H1 (cell line): Measurements from ENCODE around the gene SNX13. TPM values are rescaled to one million over a fixed set of nuclear protein-coding genes. Genes with fewer than 3 reads are reported as not detected.

Experiments
- CTCF ChIA-PET: fragments of 300-600 bp; sonication (Branson Sonifier 250); formaldehyde crosslinking; loops from one replicate; lab custom pipeline; 2021; ENCODE audit not compliant: partially characterized antibody; lab: Charles Lee
- POLR2A ChIA-PET: fragments of 300-600 bp; sonication (Branson Sonifier 250); formaldehyde crosslinking; loops from one replicate; lab custom pipeline; 2021; ENCODE audit warnings: inconsistent platforms; ENCODE audit not compliant: partially characterized antibody; lab: Charles Lee
- DNase-seq, 2 experiments: peaks; one replicate each; pipeline versions ENCODE4 v3.0.0 to v3.0.0-alpha.2; 2010 to 2022; ENCODE audit warnings: low spot score in 2 of 2, low read depth in 1 of 2, mixed read lengths in 1 of 2
- FAIRE-seq: peaks from 2 replicates; lab custom pipeline; 2011; peaks lifted over from hg19 to GRCh38; lab: Jason Lieb, UNC
- H2AFZ ChIP-seq: 2 replicates; pipeline ENCODE4 v1.8.1; 2012; ENCODE audit warnings: low read length, inconsistent platforms
- H2AK5ac ChIP-seq: 2 replicates; pipeline ENCODE4 v1.6.1; 2013; ENCODE audit warnings: low read depth, low read length
- H2BK120ac ChIP-seq: replicated peaks from 2 replicates; pipeline ENCODE3; 2013; ENCODE audit warnings: low read depth, low read length, inconsistent platforms
- H2BK12ac ChIP-seq: 2 replicates; pipeline ENCODE4 v1.6.1; 2013; ENCODE audit warnings: low read depth, low read length
- H2BK15ac ChIP-seq: 2 replicates; pipeline ENCODE4 v1.6.1; 2013; ENCODE audit warnings: low read length
- H2BK20ac ChIP-seq: 2 replicates; pipeline ENCODE4 v1.6.1; 2013; ENCODE audit warnings: low read length
- H2BK5ac ChIP-seq: 2 replicates; pipeline ENCODE4 v1.6.1; 2013; ENCODE audit warnings: low read depth, low read length
- H3K14ac ChIP-seq: 2 replicates; pipeline ENCODE4 v1.6.1; 2013; ENCODE audit warnings: inconsistent platforms; ENCODE audit not compliant: insufficient read length
- H3K18ac ChIP-seq: 2 replicates; pipeline ENCODE4 v1.6.1; 2013; ENCODE audit warnings: low read length; ENCODE audit errors: extremely low read depth
- H3K23ac ChIP-seq: 2 replicates; pipeline ENCODE4 v1.6.1; 2013; ENCODE audit warnings: inconsistent platforms; ENCODE audit not compliant: insufficient read length
- H3K23me2 ChIP-seq: 2 replicates; pipeline ENCODE4 v1.6.1; 2013; ENCODE audit warnings: low read depth, low read length
- H3K27ac ChIP-seq: 2 replicates; pipeline ENCODE4 v1.6.1; 2011; ENCODE audit warnings: low read depth, low read length, inconsistent platforms
- H3K27me3 ChIP-seq, 4 experiments: replicated peaks in 1 of 4; 1 replicate in 1 of 4; 2 replicates in 3 of 4; pipeline versions ENCODE4 v1.6.1 to v1.8.1; 2011 to 2013; ENCODE audit warnings: low read length in 3 of 4, mild to moderate bottlenecking in 3 of 4, inconsistent platforms in 2 of 4, mixed read lengths in 2 of 4, moderate library complexity in 1 of 4; ENCODE audit not compliant: control insufficient read depth in 3 of 4, insufficient read depth in 3 of 4; ENCODE audit errors: extremely low read depth in 1 of 4
- H3K36me3 ChIP-seq, 4 experiments: 2 replicates each; pipeline versions ENCODE4 v1.6.1 to v1.8.1; 2011 to 2013; ENCODE audit warnings: mild to moderate bottlenecking in 4 of 4, low read length in 3 of 4, moderate library complexity in 2 of 4, control low read depth in 1 of 4, inconsistent platforms in 1 of 4; ENCODE audit not compliant: insufficient read depth in 4 of 4, control insufficient read depth in 2 of 4
- H3K4ac ChIP-seq: replicated peaks from 2 replicates; pipeline ENCODE3; 2013; ENCODE audit warnings: low read length, low read depth, mixed read lengths, inconsistent platforms; ENCODE audit not compliant: insufficient read length
- H3K4me1 ChIP-seq, 4 experiments: replicated peaks in 1 of 4; 1 replicate in 1 of 4; 2 replicates in 3 of 4; pipeline versions ENCODE4 v1.6.1 to v1.8.1; 2011 to 2013; ENCODE audit warnings: low read length in 3 of 4, inconsistent platforms in 2 of 4, mixed read lengths in 1 of 4; ENCODE audit not compliant: insufficient read depth in 4 of 4, control insufficient read depth in 3 of 4
- H3K4me2 ChIP-seq, 2 experiments: 2 replicates each; pipeline versions ENCODE4 v1.6.1 to v1.8.1; 2011 to 2013; ENCODE audit warnings: low read depth in 2 of 2, low read length in 2 of 2, control low read depth in 1 of 2, inconsistent platforms in 1 of 2, mild to moderate bottlenecking in 1 of 2; ENCODE audit not compliant: insufficient read depth in 1 of 2
- H3K4me3 ChIP-seq, 4 experiments: fragments of 200-600, 300-600 bp in 1 of 4; sonication (generic), shearing (Covaris generic), sonication (Bioruptor Twin) in 1 of 4; 2 replicates each; pipeline versions ENCODE4 v1.5.1 to v1.8.1; 2011 to 2016; ENCODE audit warnings: low read length in 4 of 4, low read depth in 3 of 4, control low read depth in 2 of 4, inconsistent platforms in 2 of 4, mild to moderate bottlenecking in 2 of 4, mixed read lengths in 1 of 4, moderate library complexity in 1 of 4; ENCODE audit not compliant: insufficient read depth in 2 of 4; ENCODE audit errors: extremely low read depth in 1 of 4
- H3K56ac ChIP-seq: replicated peaks from 2 replicates; pipeline ENCODE3; 2013; ENCODE audit warnings: low read depth, mild to moderate bottlenecking, mixed read lengths, low read length, inconsistent platforms; ENCODE audit not compliant: insufficient read length
- H3K79me1 ChIP-seq: 2 replicates; pipeline ENCODE4 v1.6.1; 2013; ENCODE audit warnings: low read depth, low read length, control low read depth
- H3K79me2 ChIP-seq, 2 experiments: 2 replicates each; pipeline versions ENCODE4 v1.6.1 to v1.8.1; 2012 to 2013; ENCODE audit warnings: low read length in 2 of 2, mild to moderate bottlenecking in 2 of 2, inconsistent platforms in 1 of 2; ENCODE audit not compliant: insufficient read depth in 2 of 2, control insufficient read depth in 1 of 2
- H3K9ac ChIP-seq, 4 experiments: replicated peaks in 1 of 4; 1 replicate in 1 of 4; 2 replicates in 3 of 4; pipeline versions ENCODE4 v1.6.1 to v1.8.1; 2011 to 2013; ENCODE audit warnings: low read depth in 3 of 4, low read length in 3 of 4, control low read depth in 2 of 4, mild to moderate bottlenecking in 2 of 4, moderate library complexity in 2 of 4, inconsistent platforms in 1 of 4; ENCODE audit errors: extremely low read depth in 1 of 4
- H3K9me3 ChIP-seq, 2 experiments: 2 replicates each; pipeline versions ENCODE4 v1.6.1 to v1.8.1; 2012 to 2013; ENCODE audit warnings: mild to moderate bottlenecking in 2 of 2, moderate library complexity in 2 of 2, control low read depth in 1 of 2, inconsistent platforms in 1 of 2, low read depth in 1 of 2, low read length in 1 of 2, mixed read lengths in 1 of 2; ENCODE audit not compliant: insufficient read depth in 2 of 2
- H4K20me1 ChIP-seq, 2 experiments: replicated peaks in 1 of 2; 2 replicates each; pipeline versions ENCODE3 to v1.8.1; 2011 to 2013; ENCODE audit warnings: inconsistent platforms in 2 of 2, low read length in 2 of 2, mild to moderate bottlenecking in 1 of 2; ENCODE audit not compliant: insufficient read depth in 2 of 2, control insufficient read depth in 1 of 2
- H4K5ac ChIP-seq: 2 replicates; pipeline ENCODE4 v1.6.1; 2013; ENCODE audit warnings: low read length, low read depth, mixed read lengths, inconsistent platforms; ENCODE audit not compliant: insufficient read length
- H4K8ac ChIP-seq: 2 replicates; pipeline ENCODE4 v1.8.0; 2013; ENCODE audit warnings: mild to moderate bottlenecking, moderate library complexity, low read length, inconsistent platforms; ENCODE audit not compliant: insufficient read depth; ENCODE audit errors: extremely low read depth
- H4K91ac ChIP-seq: replicated peaks from 2 replicates; pipeline ENCODE3; 2013; ENCODE audit warnings: low read length, mixed read lengths, inconsistent platforms; ENCODE audit not compliant: insufficient read length
- BCL11A ChIP-seq, 2 experiments: IDR thresholded peaks; one replicate each; pipeline ENCODE4 v1.6.1; 2011; ENCODE audit warnings: low read depth in 2 of 2, low read length in 2 of 2, mild to moderate bottlenecking in 2 of 2
- CBX5 ChIP-seq: fragments of 300-800, 300-1000 bp; sonication (generic); IDR thresholded peaks from 2 replicates; pipeline ENCODE4 v1.7.1; 2016; ENCODE audit warnings: antibody characterized with exemption, low read length, low read depth
- CHD2 ChIP-seq: IDR thresholded peaks from 2 replicates; pipeline ENCODE4 v1.6.1; 2012; ENCODE audit warnings: low read length, improper control_type of control experiment
- JUND ChIP-seq: IDR thresholded peaks from 2 replicates; pipeline ENCODE4 v1.6.1; 2011; ENCODE audit warnings: mild to moderate bottlenecking, improper control_type of control experiment, low read length
- POU5F1 ChIP-seq: IDR thresholded peaks from 2 replicates; pipeline ENCODE4 v1.6.1; 2011; ENCODE audit warnings: low read depth, mild to moderate bottlenecking, low read length, moderate library complexity
- RXRA ChIP-seq: IDR thresholded peaks from 2 replicates; pipeline ENCODE4 v1.6.1; 2011; ENCODE audit warnings: low read depth, mild to moderate bottlenecking, low read length, moderate library complexity; ENCODE audit not compliant: insufficient read depth
- SIX5 ChIP-seq: IDR thresholded peaks from 2 replicates; pipeline ENCODE4 v1.6.1; 2011; ENCODE audit warnings: mild to moderate bottlenecking, low read depth, low read length
- SP2 ChIP-seq: IDR thresholded peaks from 2 replicates; pipeline ENCODE4 v1.6.1; 2012; ENCODE audit warnings: mild to moderate bottlenecking, low read length, inconsistent platforms
- TAF1 ChIP-seq: IDR thresholded peaks from 2 replicates; pipeline ENCODE4 v1.6.1; 2011; ENCODE audit warnings: mild to moderate bottlenecking, low read depth, low read length
- TBP ChIP-seq: IDR thresholded peaks from 2 replicates; pipeline ENCODE4 v1.6.1; 2011; ENCODE audit warnings: low read depth, low read length, improper control_type of control experiment
- WGBS, 2 experiments: shearing (Covaris generic) in 1 of 2; methylation state at CpG; one replicate each; pipeline versions ENCODE4 v1.1.6 to v1.1.7; 2013 to 2015; ENCODE audit warnings: low lambda C conversion rate in 2 of 2, mixed read lengths in 2 of 2, inconsistent platforms in 1 of 2, low coverage in 1 of 2, missing lambda C conversion rate in 1 of 2; ENCODE audit not compliant: insufficient replicate concordance in 2 of 2, insufficient coverage in 1 of 2, insufficient read length in 1 of 2; ENCODE audit errors: extremely low coverage in 1 of 2, missing lambda C conversion rate in 1 of 2; 5-methylcytosine and 5-hydroxymethylcytosine counted together
- polyA plus RNA-seq, 7 experiments: library from polyadenylated mRNA; depleted of rRNA in 3 of 7; stranded (reverse) in 5 of 7; unstranded in 2 of 7; fragments of >200 nt in 5 of 7; fragments of 200-250 nt in 2 of 7; gene quantifications; 1 replicate in 5 of 7; 2 replicates in 1 of 7; 4 replicates in 1 of 7; pipeline versions ENCODE4 v1.2.1 to v1.2.3, GENCODE V29; 2011 to 2013; ENCODE audit warnings: missing spikeins in 2 of 7, mixed read lengths in 2 of 7
- total RNA-seq: library from RNA; stranded (reverse); fragmentation: NEBNext Ultra II Directional; extraction: Animal tissue kit (Norgen Biotek cat#: 25700); gene quantifications from 2 replicates; pipeline ENCODE4 v1.2.1, GENCODE V29; 2021
- TF ChIP-seq, protein P1 (sequence below): IDR thresholded peaks from 2 replicates; pipeline ENCODE4 v1.6.1; 2012; ENCODE audit warnings: inconsistent platforms

Gene SNX13
- total and polyA plus RNA-seq, 2 of the 8 experiments (the other 6 are each of a cell fraction or from before 2014, with no cell fraction given): 5.5 to 27.4 TPM

DNA sequence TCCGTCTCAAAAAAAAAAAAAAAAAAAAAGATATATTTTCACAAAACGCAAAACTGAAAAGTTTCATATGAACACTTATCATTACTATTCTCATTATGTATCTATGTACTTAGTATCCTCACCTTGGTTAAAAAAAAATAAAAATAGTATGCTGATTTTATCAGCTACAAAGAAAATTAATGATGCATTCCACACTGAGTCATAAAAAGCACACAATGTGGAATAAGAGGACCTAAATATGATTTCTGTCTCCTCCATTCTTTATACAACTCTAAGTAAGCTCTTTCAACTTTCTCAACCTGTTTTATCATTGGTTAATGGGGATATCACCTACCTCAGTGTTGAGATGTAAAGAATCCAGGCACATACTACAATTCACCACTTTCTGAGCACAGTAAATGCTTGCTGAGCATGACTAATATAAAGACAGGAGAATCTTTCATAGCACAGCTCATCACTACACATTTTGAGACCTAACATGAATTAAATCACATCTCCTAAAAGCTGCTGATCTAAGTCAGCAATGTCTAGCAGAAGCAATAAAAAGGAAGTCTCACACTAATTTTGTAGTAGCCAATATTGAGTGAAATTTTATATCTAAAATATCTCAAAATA is 2.7 kb downstream of the SNX13 start:
- no peak overlapping the region for H3K56ac ChIP-seq
- 100% methylated on average over 1 of the region's 2 CpGs; no CpG with 5 or more reads in 1 of the 2 experiments for WGBS, 2 experiments
- peaks cover 5% of the 10 kb centered on the region; the same call in 1 of the 2 replicates for H3K79me1 ChIP-seq
- H4K20me1 ChIP-seq: no peaks in the 10 kb centered on the region
- H4K91ac ChIP-seq: no peak overlapping the region
- H4K8ac ChIP-seq: no peak overlapping the region
- FAIRE-seq (no peak), DNase-seq (no peak)
- no peak overlapping the region for H2BK120ac ChIP-seq
- no peak overlapping the region for H3K4ac ChIP-seq
- H3K36me3 ChIP-seq: no peaks in the 10 kb centered on the region
- H4K5ac ChIP-seq: no peak overlapping the region
- H2AK5ac ChIP-seq: no peak overlapping the region
- H3K4me3 ChIP-seq: no peak overlapping the region
- no peak overlapping the region for H2BK15ac ChIP-seq
- peaks cover 2 to 73% of the 10 kb centered on the region in 2 experiments; a peak in 3 of 4 replicates for H3K79me2 ChIP-seq
- no peak overlapping the region for H3K27ac ChIP-seq
- H2BK5ac ChIP-seq: no peak overlapping the region
- TF ChIP-seq CHD2: no peak
- no peak for TF ChIP-seq TBP
- TF ChIP-seq TAF1: no peak
- TF ChIP-seq BCL11A (IDR thresholded peaks at IDR 0.05; ENCODE audit: low read depth in 2 of 2, low read length in 2 of 2): no peak
- TF ChIP-seq CBX5: no peak
- no peak for TF ChIP-seq SP2
- no peak for TF ChIP-seq RXRA
- no peak for TF ChIP-seq POU5F1
- TF ChIP-seq, protein P1, sequence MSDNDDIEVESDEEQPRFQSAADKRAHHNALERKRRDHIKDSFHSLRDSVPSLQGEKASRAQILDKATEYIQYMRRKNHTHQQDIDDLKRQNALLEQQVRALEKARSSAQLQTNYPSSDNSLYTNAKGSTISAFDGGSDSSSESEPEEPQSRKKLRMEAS: no peak
- no peak for TF ChIP-seq SIX5
- TF ChIP-seq JUND: no peak
- no peak overlapping the region for H2AFZ ChIP-seq
- H3K9ac ChIP-seq: no peak overlapping the region
- ChIA-PET CTCF (interaction anchor here (0.8 to 1.5 kb wide), 5 partner anchors 33 to 177 kb away, joined by 3 to 4 read pairs (median 3); no protein-coding TSS in a partner anchor), POLR2A (no interaction called here)
- no peak overlapping the region for H2BK20ac ChIP-seq
- H2BK12ac ChIP-seq: no peak overlapping the region
- no peaks in the 10 kb centered on the region for H3K9me3 ChIP-seq
- H3K4me2 ChIP-seq: no peak overlapping the region
- H3K14ac ChIP-seq: no peak overlapping the region
- no peaks in the 10 kb centered on the region for H3K27me3 ChIP-seq
- no peak overlapping the region for H3K18ac ChIP-seq
- peaks cover 8% of the 10 kb centered on the region for H3K23me2 ChIP-seq
- peaks cover 0 to 2% (median 0%) of the 10 kb centered on the region in 4 experiments; a peak in 1 of 7 replicates for H3K4me1 ChIP-seq
- no peak overlapping the region for H3K23ac ChIP-seq
